Upper lobe of right lung (tissue), 1 donor: ENCODE data around the gene SAYSD1. TPM values are rescaled to one million over a fixed set of nuclear protein-coding genes. Genes with fewer than 3 reads are reported as not detected.

ENCODE experiments used
- ATAC-seq: fragments of 200-7000 bp; cut with Tn5 transposase; one replicate; pipeline ENCODE4 v1.9.1; 2020; ENCODE audit warnings: mild to moderate bottlenecking, moderate library complexity
- DNase-seq: peaks from one replicate; pipeline ENCODE4 v3.0.0-alpha.2; 2020
- H3K27ac ChIP-seq: fragments of 200-600 bp; one replicate; pipeline ENCODE4 v1.8.0; 2022
- H3K27me3 ChIP-seq: fragments of 200-600 bp; one replicate; pipeline ENCODE4 v1.8.0; 2022; ENCODE audit warnings: mild to moderate bottlenecking
- H3K36me3 ChIP-seq: fragments of 200-600 bp; one replicate; pipeline ENCODE4 v1.8.0; 2022
- H3K4me1 ChIP-seq: fragments of 200-600 bp; one replicate; pipeline ENCODE4 v1.8.0; 2022
- H3K4me3 ChIP-seq: fragments of 200-600 bp; one replicate; pipeline ENCODE4 v1.8.0; 2022; ENCODE audit warnings: mild to moderate bottlenecking
- H3K9me3 ChIP-seq: fragments of 200-600 bp; one replicate; pipeline ENCODE4 v1.8.0; 2022
- CTCF ChIP-seq: fragments of 200-600 bp; IDR thresholded peaks from one replicate; pipeline ENCODE4 v1.8.0; 2022; ENCODE audit warnings: antibody characterized with exemption
- intact Hi-C: fragments of 100-400 bp; cut with DNase I; formaldehyde crosslinking; loops from one replicate; pipeline ENCODE4 v1.11.0; 2022
- total RNA-seq: library from RNA; stranded (reverse); fragmentation: NEBNext Ultra II Directional; extraction: Animal tissue kit (Norgen Biotek cat#: 25700); gene quantifications from one replicate; pipeline ENCODE4 v1.2.1, GENCODE V29; 2021
- donor health status: DM: no; HTN: yes; CAD: no; lungs with severe emphysema.

SAYSD1 gene
- total RNA-seq, 1 donor from 2014 or later: 15.2 TPM

- Histone ChIP-seq H3K27me3 (no peaks in the 10 kb centered on the region), H3K9me3 (no peaks in the 10 kb centered on the region), H3K4me3 (no peak overlapping the region), H3K27ac (no peak overlapping the region), H3K4me1 (no peaks in the 10 kb centered on the region), H3K36me3 (no peaks in the 10 kb centered on the region)
- TF ChIP-seq CTCF: no peak
- ATAC-seq (peak; percentile 41), DNase-seq (no peak)
- intact Hi-C loops: no loop called here
These were observed 53.8 kb downstream of the SAYSD1 start for GRCh38 chr6:39061182-39061581.

- TF ChIP-seq CTCF: no peak
- Histone ChIP-seq H3K4me1 (no peaks in the 10 kb centered on the region), H3K36me3 (no peaks in the 10 kb centered on the region), H3K27me3 (no peaks in the 10 kb centered on the region), H3K9me3 (no peaks in the 10 kb centered on the region), H3K4me3 (no peak overlapping the region), H3K27ac (no peak overlapping the region)
- DNase-seq (no peak), ATAC-seq (no peak)
- intact Hi-C loops: no loop called here
These were observed 54.4 kb downstream of the SAYSD1 start for GRCh38 chr6:39060467-39061160.

- Histone ChIP-seq H3K4me1 (no peaks in the 10 kb centered on the region), H3K27ac (no peak overlapping the region), H3K27me3 (no peaks in the 10 kb centered on the region), H3K9me3 (no peaks in the 10 kb centered on the region), H3K36me3 (no peaks in the 10 kb centered on the region), H3K4me3 (no peak overlapping the region)
- intact Hi-C loops: no loop called here
- no peak for DNase-seq
- ATAC-seq: no peak
- no peak for TF ChIP-seq CTCF
These were observed 55.3 kb downstream of the SAYSD1 start for GRCh38 chr6:39059496-39060310.

- no peaks in the 10 kb centered on the region for H3K36me3 ChIP-seq
- intact Hi-C loops: no loop called here
- no peak overlapping the region for H3K4me3 ChIP-seq
- no peaks in the 10 kb centered on the region for H3K4me1 ChIP-seq
- ATAC-seq: no peak
- peak; percentile 30 for DNase-seq
- H3K27me3 ChIP-seq: no peaks in the 10 kb centered on the region
- H3K9me3 ChIP-seq: no peaks in the 10 kb centered on the region
- no peak overlapping the region for H3K27ac ChIP-seq
- no peak for TF ChIP-seq CTCF
These were observed 56.4 kb downstream of the SAYSD1 start for GRCh38 chr6:39058471-39059147.

GRCh38 chr6:39057251-39058155 lies 57.5 kb downstream of the SAYSD1 start:
- Histone ChIP-seq H3K27me3 (no peaks in the 10 kb centered on the region), H3K27ac (no peak overlapping the region), H3K4me3 (no peak overlapping the region), H3K4me1 (no peaks in the 10 kb centered on the region), H3K9me3 (no peaks in the 10 kb centered on the region), H3K36me3 (no peaks in the 10 kb centered on the region)
- TF ChIP-seq CTCF: no peak
- ATAC-seq: no peak
- peak; percentile 43 for DNase-seq
- intact Hi-C loops: no loop called here
